MM.1S (cell line): ENCODE measurements around the gene SMG7.

ENCODE experiments used
- EZH2 ChIP-seq: fragments of 300-600 bp; sonication (generic); optimal IDR thresholded peaks from 2 replicates; pipeline ENCODE3; 2017; ENCODE audit warnings: low read depth, mild to moderate bottlenecking, antibody characterized with exemption, low read length, mixed read lengths
- TF ChIP-seq, protein P1 (sequence below): fragments of 300-600 bp; sonication (generic); IDR thresholded peaks from 2 replicates; pipeline ENCODE4 v1.5.1; 2016; ENCODE audit warnings: antibody characterized with exemption, low read length, mixed read lengths

DNA sequence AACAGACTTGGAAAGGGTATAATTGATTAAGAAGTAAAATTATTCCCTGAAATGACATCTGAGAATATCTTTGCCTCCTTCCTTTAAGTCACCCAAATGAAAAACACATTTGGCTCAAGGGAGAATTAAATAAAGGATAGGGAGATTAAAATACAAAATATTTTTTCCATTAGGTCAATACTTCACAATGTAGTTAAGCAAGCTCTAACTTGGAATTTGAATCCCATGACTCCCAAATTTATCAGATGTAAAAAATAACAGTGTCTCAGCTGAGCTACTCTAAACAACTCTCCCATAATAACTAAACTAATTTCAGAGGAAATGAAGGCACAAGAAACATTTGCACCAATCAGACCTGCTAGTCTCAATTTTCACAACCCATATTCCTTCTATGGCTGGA lies 47.6 kb upstream of the SMG7 start:
- no peak for TF ChIP-seq EZH2
- TF ChIP-seq, protein P1, sequence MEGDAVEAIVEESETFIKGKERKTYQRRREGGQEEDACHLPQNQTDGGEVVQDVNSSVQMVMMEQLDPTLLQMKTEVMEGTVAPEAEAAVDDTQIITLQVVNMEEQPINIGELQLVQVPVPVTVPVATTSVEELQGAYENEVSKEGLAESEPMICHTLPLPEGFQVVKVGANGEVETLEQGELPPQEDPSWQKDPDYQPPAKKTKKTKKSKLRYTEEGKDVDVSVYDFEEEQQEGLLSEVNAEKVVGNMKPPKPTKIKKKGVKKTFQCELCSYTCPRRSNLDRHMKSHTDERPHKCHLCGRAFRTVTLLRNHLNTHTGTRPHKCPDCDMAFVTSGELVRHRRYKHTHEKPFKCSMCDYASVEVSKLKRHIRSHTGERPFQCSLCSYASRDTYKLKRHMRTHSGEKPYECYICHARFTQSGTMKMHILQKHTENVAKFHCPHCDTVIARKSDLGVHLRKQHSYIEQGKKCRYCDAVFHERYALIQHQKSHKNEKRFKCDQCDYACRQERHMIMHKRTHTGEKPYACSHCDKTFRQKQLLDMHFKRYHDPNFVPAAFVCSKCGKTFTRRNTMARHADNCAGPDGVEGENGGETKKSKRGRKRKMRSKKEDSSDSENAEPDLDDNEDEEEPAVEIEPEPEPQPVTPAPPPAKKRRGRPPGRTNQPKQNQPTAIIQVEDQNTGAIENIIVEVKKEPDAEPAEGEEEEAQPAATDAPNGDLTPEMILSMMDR = no peak
